BLaER1 treated with 17β-estradiol and CSF1 and Interleukin-3, amounts not matched to agents 10 nM and 100 nM (cell line): ENCODE data around the gene AGK.
"Not testable (repeated sequence)": the region's sequence is repeated elsewhere in the genome, so short reads cannot be mapped to it uniquely, and the experiment has no call there.

Source experiments
- H3K27ac ChIP-seq, 11 experiments: shearing (Covaris generic); formaldehyde crosslinking; 2 replicates each; pipeline ENCODE4 v1.8.1; 2022
- H3K27me3 ChIP-seq, 11 experiments: shearing (Covaris generic); formaldehyde crosslinking; 2 replicates each; pipeline ENCODE4 v1.8.1; 2022
- H3K36me3 ChIP-seq, 11 experiments: shearing (Covaris generic); formaldehyde crosslinking; 2 replicates each; pipeline ENCODE4 v1.8.1; 2022
- H3K4me1 ChIP-seq, 10 experiments: shearing (Covaris generic); formaldehyde crosslinking; 2 replicates each; pipeline ENCODE4 v1.8.1; 2022
- H3K4me2 ChIP-seq, 11 experiments: shearing (Covaris generic); formaldehyde crosslinking; 2 replicates each; pipeline ENCODE4 v1.8.1; 2022
- H3K4me3 ChIP-seq, 10 experiments: shearing (Covaris generic); formaldehyde crosslinking; 2 replicates each; pipeline ENCODE4 v1.8.1; 2022
- H3K9ac ChIP-seq, 11 experiments: shearing (Covaris generic); formaldehyde crosslinking; 2 replicates each; pipeline ENCODE4 v1.8.1; 2022
- H3K9me3 ChIP-seq, 11 experiments: shearing (Covaris generic); formaldehyde crosslinking; replicated peaks in 1 of 11; 2 replicates each; pipeline ENCODE4 v1.8.1; 2022
- H4K20me1 ChIP-seq, 11 experiments: shearing (Covaris generic); formaldehyde crosslinking; 2 replicates each; pipeline ENCODE4 v1.8.1; 2022
- Cebpa-rat ChIP-seq, 11 experiments: shearing (Covaris generic); IDR thresholded peaks; 2 replicates each; pipeline ENCODE4 v1.8.1; 2022

The AGK gene

GRCh38 chr7:141645188-141645587 lies 94.0 kb downstream of the AGK start:
- no peaks in the 10 kb centered on the region for H4K20me1 ChIP-seq
- H3K4me3 ChIP-seq = no peak overlapping the region
- peaks cover 0 to 7% (median 2%) of the 10 kb centered on the region in 10 experiments; a peak in 7 of 20 replicates for H3K4me1 ChIP-seq
- no peak overlapping the region for H3K27ac ChIP-seq
- H3K36me3 ChIP-seq = peaks cover 41 to 91% (median 72%) of the 10 kb centered on the region in 11 experiments
- no peaks in the 10 kb centered on the region for H3K9me3 ChIP-seq
- H3K27me3 ChIP-seq = no peaks in the 10 kb centered on the region
- H3K9ac ChIP-seq = no peak overlapping the region
- no peak for TF ChIP-seq Cebpa-rat (IDR thresholded peaks at IDR 0.05)
- no peak overlapping the region for H3K4me2 ChIP-seq

- no peaks in the 10 kb centered on the region for H4K20me1 ChIP-seq
- H3K4me1 ChIP-seq = peaks cover 0 to 8% (median 5%) of the 10 kb centered on the region in 10 experiments; a peak in 7 of 20 replicates
- H3K27me3 ChIP-seq = no peaks in the 10 kb centered on the region
- TF ChIP-seq Cebpa-rat (IDR thresholded peaks at IDR 0.05) = no peak
- H3K9me3 ChIP-seq = no peaks in the 10 kb centered on the region
- H3K4me2 ChIP-seq = no peak overlapping the region
- H3K36me3 ChIP-seq = peaks cover 32 to 91% (median 70%) of the 10 kb centered on the region in 11 experiments
- H3K4me3 ChIP-seq = no peak overlapping the region
- no peak overlapping the region for H3K9ac ChIP-seq
- H3K27ac ChIP-seq = no peak overlapping the region
Measured at GRCh38 chr7:141646826-141647480, 95.7 kb downstream of the AGK start.

DNA sequence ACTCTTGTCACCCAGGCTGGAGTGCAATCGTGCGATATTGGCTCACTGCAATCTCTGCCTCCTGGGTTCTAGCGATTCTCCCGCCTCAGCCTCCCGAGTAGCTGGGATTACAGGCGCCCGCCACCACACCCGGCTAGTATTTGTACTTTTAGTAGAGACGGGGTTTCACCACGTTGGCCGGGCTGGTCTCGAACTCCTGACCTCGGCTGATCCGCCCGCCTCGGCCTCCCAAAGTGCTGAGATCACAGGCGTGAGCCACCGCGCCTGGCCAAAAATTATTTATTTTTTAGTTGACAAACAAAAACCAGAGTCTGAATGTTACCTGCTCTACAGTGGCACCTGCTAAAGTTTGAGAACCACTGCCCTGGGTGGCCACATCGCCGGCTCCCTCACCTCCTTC lies 96.5 kb downstream of the AGK start:
- H3K4me1 ChIP-seq, H4K20me1 ChIP-seq, H3K9ac ChIP-seq, H3K27ac ChIP-seq, H3K27me3 ChIP-seq, H3K4me3 ChIP-seq, H3K9me3 ChIP-seq, H3K4me2 ChIP-seq: not testable (repeated sequence)
- peaks cover 27 to 91% (median 67%) of the 10 kb centered on the region in 11 experiments for H3K36me3 ChIP-seq

DNA sequence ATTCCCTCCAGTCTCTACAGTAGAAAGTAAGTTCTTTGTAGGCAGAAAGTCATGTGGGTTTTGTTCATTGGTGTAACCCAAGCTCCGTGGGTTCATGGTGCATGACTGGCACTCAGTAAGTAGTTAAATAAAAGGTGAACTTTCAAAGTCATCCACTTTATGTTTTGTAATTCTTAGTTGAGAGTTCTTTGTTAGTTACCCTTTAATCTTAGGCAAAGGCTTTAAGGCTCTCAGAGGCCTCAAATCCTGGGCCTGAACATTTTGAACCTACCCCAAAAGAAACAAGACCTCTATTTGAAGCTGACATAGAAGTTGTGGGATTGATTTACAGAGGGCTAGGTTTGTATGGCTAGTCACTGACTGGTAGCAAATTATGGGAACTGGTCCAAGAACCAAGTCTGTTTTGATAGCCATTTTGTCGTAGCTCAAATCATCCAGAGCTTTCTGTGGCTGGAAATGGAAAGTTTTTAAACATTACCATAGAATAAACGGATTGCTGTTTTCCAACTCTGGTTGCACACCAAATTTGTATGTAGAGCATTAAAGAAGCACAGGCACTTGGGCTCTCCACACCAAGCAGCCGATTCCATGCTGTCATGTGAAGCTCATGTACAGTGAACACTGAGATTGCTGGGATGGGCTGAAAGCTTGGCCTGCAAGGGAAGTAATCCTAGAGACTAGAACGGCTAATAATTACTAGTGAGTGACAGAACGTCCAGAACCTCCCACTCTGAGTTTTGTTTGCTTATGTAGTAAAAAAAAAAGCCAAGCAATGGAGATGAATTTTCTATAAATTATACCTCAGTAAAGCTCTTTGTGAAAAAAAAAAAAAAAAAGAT lies 97.3 kb downstream of the AGK start:
- no peak overlapping the region for H3K4me3 ChIP-seq
- H3K36me3 ChIP-seq = peaks cover 34 to 91% (median 68%) of the 10 kb centered on the region in 11 experiments
- no peak for TF ChIP-seq Cebpa-rat (IDR thresholded peaks at IDR 0.05)
- no peak overlapping the region for H3K4me2 ChIP-seq
- H3K4me1 ChIP-seq = peaks cover 0 to 8% (median 5%) of the 10 kb centered on the region in 10 experiments; a peak in 7 of 20 replicates
- H3K27me3 ChIP-seq = no peaks in the 10 kb centered on the region
- no peak overlapping the region for H3K27ac ChIP-seq
- no peaks in the 10 kb centered on the region for H4K20me1 ChIP-seq
- no peaks in the 10 kb centered on the region for H3K9me3 ChIP-seq
- no peak overlapping the region for H3K9ac ChIP-seq

GRCh38 chr7:141649137-141649864 lies 98.1 kb downstream of the AGK start:
- Histone ChIP-seq H3K27ac (no peak overlapping the region), H4K20me1 (no peaks in the 10 kb centered on the region), H3K4me1 (peaks cover 0 to 8% (median 5%) of the 10 kb centered on the region in 10 experiments; a peak in 7 of 20 replicates), H3K4me2 (no peak overlapping the region), H3K9me3 (no peaks in the 10 kb centered on the region), H3K4me3 (no peak overlapping the region), H3K36me3 (peaks cover 35 to 88% (median 60%) of the 10 kb centered on the region in 11 experiments), H3K27me3 (no peaks in the 10 kb centered on the region), H3K9ac (no peak overlapping the region)
- TF ChIP-seq Cebpa-rat (IDR thresholded peaks at IDR 0.05) = no peak

GRCh38 chr7:141649865-141650634 lies 98.8 kb downstream of the AGK start:
- Histone ChIP-seq H3K4me3 (no peak overlapping the region), H3K36me3 (peaks cover 37 to 92% (median 61%) of the 10 kb centered on the region in 11 experiments), H3K9me3 (no peaks in the 10 kb centered on the region), H3K27ac (peak overlapping the region in 1 of 11 experiments; percentile 61; a peak in 1 of 22 replicates), H3K4me1 (peaks cover 0 to 12% (median 5%) of the 10 kb centered on the region in 10 experiments; a peak in 9 of 20 replicates), H3K4me2 (peak overlapping the region in 1 of 11 experiments; percentile 33; a peak in 1 of 22 replicates), H3K27me3 (no peaks in the 10 kb centered on the region), H3K9ac (peak overlapping the region in 1 of 11 experiments; percentile 46; a peak in 1 of 22 replicates), H4K20me1 (no peaks in the 10 kb centered on the region)
- no peak for TF ChIP-seq Cebpa-rat (IDR thresholded peaks at IDR 0.05)

DNA sequence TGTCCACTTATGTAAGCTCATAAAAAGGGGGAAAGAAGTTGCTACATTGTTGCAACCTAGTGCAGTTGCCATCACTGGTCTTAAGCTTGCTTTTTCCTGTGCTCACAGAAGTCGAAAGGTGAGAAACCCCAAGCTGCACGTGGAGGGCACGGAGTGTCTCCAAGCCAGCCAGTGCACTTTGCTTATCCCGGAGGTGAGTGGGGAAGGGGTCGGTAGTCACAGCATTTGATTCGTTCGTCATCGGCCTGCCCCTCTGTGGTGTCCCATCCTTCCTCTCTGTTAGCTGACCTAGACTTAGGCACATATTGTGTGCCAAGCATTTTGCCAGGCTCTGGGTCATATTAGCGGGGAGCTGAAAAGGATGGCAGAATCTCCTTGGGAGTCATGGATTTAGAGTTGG lies 100.2 kb downstream of the AGK start:
- Histone ChIP-seq H3K27me3 (no peaks in the 10 kb centered on the region), H3K4me1 (peaks cover 0 to 12% (median 5%) of the 10 kb centered on the region in 10 experiments; a peak in 9 of 20 replicates), H3K36me3 (peaks cover 28 to 92% (median 62%) of the 10 kb centered on the region in 11 experiments), H3K9me3 (no peaks in the 10 kb centered on the region), H3K4me2 (no peak overlapping the region), H3K9ac (no peak overlapping the region), H4K20me1 (no peaks in the 10 kb centered on the region), H3K27ac (no peak overlapping the region), H3K4me3 (no peak overlapping the region)
- TF ChIP-seq Cebpa-rat (IDR thresholded peaks at IDR 0.05) = no peak

DNA sequence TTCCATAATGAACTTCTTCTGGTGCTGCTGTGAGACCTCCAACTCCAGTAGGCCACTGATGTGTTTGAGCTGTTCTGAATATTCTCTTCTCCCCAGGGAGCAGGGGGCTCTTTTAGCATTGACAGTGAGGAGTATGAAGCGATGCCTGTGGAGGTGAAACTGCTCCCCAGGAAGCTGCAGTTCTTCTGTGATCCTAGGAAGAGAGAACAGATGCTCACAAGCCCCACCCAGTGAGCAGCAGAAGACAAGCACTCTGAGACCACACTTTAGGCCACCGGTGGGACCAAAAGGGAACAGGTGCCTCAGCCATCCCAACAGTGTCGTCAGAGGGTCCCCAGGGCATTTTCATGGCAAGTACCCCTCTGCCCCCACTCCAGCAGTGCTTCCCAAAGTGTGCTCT lies 101.5 kb downstream of the AGK start:
- no peaks in the 10 kb centered on the region for H3K27me3 ChIP-seq
- no peak overlapping the region for H3K27ac ChIP-seq
- no peak for TF ChIP-seq Cebpa-rat (IDR thresholded peaks at IDR 0.05)
- H3K4me1 ChIP-seq = peaks cover 0 to 12% (median 5%) of the 10 kb centered on the region in 10 experiments; a peak in 9 of 20 replicates
- H3K9me3 ChIP-seq = no peaks in the 10 kb centered on the region
- no peaks in the 10 kb centered on the region for H4K20me1 ChIP-seq
- no peak overlapping the region for H3K9ac ChIP-seq
- no peak overlapping the region for H3K4me3 ChIP-seq
- peaks cover 27 to 94% (median 65%) of the 10 kb centered on the region in 11 experiments for H3K36me3 ChIP-seq
- H3K4me2 ChIP-seq = no peak overlapping the region
